DND-41 (cell line): Measurements from ENCODE around the gene CDKN2D.

Experiments
- EZH2 ChIP-seq: IDR thresholded peaks from 3 replicates; pipeline ENCODE4 v1.6.1; 2012; ENCODE audit warnings: borderline replicate concordance, low read depth, mild to moderate bottlenecking, moderate library complexity, low read length, inconsistent platforms; ENCODE audit not compliant: severe bottlenecking
- TF ChIP-seq, protein P1 (sequence below): IDR thresholded peaks from 2 replicates; pipeline ENCODE4 v1.5.1; 2012; ENCODE audit warnings: borderline replicate concordance, low read length, moderate library complexity, mild to moderate bottlenecking; ENCODE audit not compliant: poor library complexity, severe bottlenecking; ENCODE audit errors: extremely low read depth

DNA sequence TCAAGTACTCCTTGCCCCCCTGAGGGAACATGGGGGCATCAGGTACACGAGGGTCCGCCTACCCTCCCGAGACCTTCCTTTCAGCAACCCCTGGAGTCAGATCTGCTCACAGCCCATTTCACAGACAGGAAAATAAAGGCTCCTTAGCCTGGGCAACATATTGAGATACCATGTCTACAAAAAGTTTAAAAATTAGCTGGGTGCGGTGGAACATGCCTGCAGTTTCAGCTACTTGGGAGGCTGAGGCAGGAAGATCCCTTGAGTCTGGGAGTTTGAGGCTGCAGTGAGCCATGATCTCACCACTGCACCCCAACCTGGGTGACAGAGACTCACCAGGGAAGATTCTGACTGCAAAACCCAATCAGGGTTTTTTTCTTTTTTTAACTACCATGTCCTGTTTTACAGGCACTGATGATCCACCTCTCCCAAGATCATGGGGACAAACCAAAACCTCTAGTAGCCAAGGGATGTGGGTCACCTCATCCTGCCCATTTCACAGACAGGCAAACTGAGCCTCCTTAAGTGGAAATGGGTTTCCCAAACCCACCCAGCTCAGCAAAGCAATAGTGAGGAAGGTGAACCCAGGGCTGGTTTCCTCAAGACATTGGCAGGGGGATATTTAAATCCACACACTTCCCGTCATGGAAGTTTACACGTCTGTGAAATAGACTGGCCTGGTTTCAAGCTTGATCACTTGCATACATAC is 6.4 kb upstream of the CDKN2D start:
- TF ChIP-seq, protein P1, sequence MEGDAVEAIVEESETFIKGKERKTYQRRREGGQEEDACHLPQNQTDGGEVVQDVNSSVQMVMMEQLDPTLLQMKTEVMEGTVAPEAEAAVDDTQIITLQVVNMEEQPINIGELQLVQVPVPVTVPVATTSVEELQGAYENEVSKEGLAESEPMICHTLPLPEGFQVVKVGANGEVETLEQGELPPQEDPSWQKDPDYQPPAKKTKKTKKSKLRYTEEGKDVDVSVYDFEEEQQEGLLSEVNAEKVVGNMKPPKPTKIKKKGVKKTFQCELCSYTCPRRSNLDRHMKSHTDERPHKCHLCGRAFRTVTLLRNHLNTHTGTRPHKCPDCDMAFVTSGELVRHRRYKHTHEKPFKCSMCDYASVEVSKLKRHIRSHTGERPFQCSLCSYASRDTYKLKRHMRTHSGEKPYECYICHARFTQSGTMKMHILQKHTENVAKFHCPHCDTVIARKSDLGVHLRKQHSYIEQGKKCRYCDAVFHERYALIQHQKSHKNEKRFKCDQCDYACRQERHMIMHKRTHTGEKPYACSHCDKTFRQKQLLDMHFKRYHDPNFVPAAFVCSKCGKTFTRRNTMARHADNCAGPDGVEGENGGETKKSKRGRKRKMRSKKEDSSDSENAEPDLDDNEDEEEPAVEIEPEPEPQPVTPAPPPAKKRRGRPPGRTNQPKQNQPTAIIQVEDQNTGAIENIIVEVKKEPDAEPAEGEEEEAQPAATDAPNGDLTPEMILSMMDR = no peak
- TF ChIP-seq EZH2 = no peak
